ENCODE data around the gene DNPH1.

DNPH1 gene

GRCh38 chr6:43219119-43219518, 10.2 kb downstream of the DNPH1 start:
- H3K27me3 ChIP-seq (ENCODE audit: control insufficient read depth, insufficient read depth, low read length), result no peaks in the 10 kb centered on the region
- no peak overlapping the region for H3K9ac ChIP-seq (ENCODE audit: low read length)
- no peaks in the 10 kb centered on the region for H3K9me3 ChIP-seq (ENCODE audit: control insufficient read depth, low read depth, low read length)
- H3K4me1 ChIP-seq (ENCODE audit: control insufficient read depth, low read depth, low read length), result no peaks in the 10 kb centered on the region
- H3K27ac ChIP-seq (ENCODE audit: low read length), result no peak overlapping the region
- H3K36me3 ChIP-seq (ENCODE audit: control insufficient read depth, low read depth, low read length), result peaks cover 6% of the 10 kb centered on the region
- H3K4me3 ChIP-seq (ENCODE audit: low read length), result no peak overlapping the region

GRCh38 chr6:43217351-43217750, 11.9 kb downstream of the DNPH1 start:
- Histone ChIP-seq H3K27me3 (ENCODE audit: control insufficient read depth, insufficient read depth, low read length) (no peaks in the 10 kb centered on the region), H3K27ac (ENCODE audit: low read length) (no peak overlapping the region), H3K9ac (ENCODE audit: low read length) (no peak overlapping the region)

GRCh38 chr6:43216200-43216599, 13.1 kb downstream of the DNPH1 start:
- no peaks in the 10 kb centered on the region for H3K4me1 ChIP-seq (ENCODE audit: control insufficient read depth, low read depth, low read length)
- no peaks in the 10 kb centered on the region for H3K36me3 ChIP-seq (ENCODE audit: control insufficient read depth, low read depth, low read length)

More at GRCh38 chr6:43217351-43217750, 11.9 kb downstream of the DNPH1 start:
- no peaks in the 10 kb centered on the region for H3K9me3 ChIP-seq (ENCODE audit: control insufficient read depth, low read depth, low read length)
- H3K36me3 ChIP-seq (ENCODE audit: control insufficient read depth, low read depth, low read length), result no peaks in the 10 kb centered on the region
- no peaks in the 10 kb centered on the region for H3K4me1 ChIP-seq (ENCODE audit: control insufficient read depth, low read depth, low read length)
- no peak overlapping the region for H3K4me3 ChIP-seq (ENCODE audit: low read length)

GRCh38 chr6:43215066-43215465, 14.2 kb downstream of the DNPH1 start:
- no peaks in the 10 kb centered on the region for H3K36me3 ChIP-seq (ENCODE audit: control insufficient read depth, low read depth, low read length)
- no peak overlapping the region for H3K9ac ChIP-seq (ENCODE audit: low read length)

More at GRCh38 chr6:43216200-43216599, 13.1 kb downstream of the DNPH1 start:
- Histone ChIP-seq H3K4me3 (ENCODE audit: low read length) (no peak overlapping the region), H3K27me3 (ENCODE audit: control insufficient read depth, insufficient read depth, low read length) (no peaks in the 10 kb centered on the region), H3K9me3 (ENCODE audit: control insufficient read depth, low read depth, low read length) (no peaks in the 10 kb centered on the region), H3K27ac (ENCODE audit: low read length) (no peak overlapping the region), H3K9ac (ENCODE audit: low read length) (no peak overlapping the region)

GRCh38 chr6:43213431-43213830, 15.8 kb downstream of the DNPH1 start:
- Histone ChIP-seq H3K9me3 (ENCODE audit: control insufficient read depth, low read depth, low read length) (no peaks in the 10 kb centered on the region), H3K27ac (ENCODE audit: low read length) (no peak overlapping the region), H3K9ac (ENCODE audit: low read length) (no peak overlapping the region), H3K4me3 (ENCODE audit: low read length) (no peak overlapping the region), H3K4me1 (ENCODE audit: control insufficient read depth, low read depth, low read length) (no peaks in the 10 kb centered on the region), H3K36me3 (ENCODE audit: control insufficient read depth, low read depth, low read length) (no peaks in the 10 kb centered on the region), H3K27me3 (ENCODE audit: control insufficient read depth, insufficient read depth, low read length) (no peaks in the 10 kb centered on the region)

More at GRCh38 chr6:43215066-43215465, 14.2 kb downstream of the DNPH1 start:
- H3K4me1 ChIP-seq (ENCODE audit: control insufficient read depth, low read depth, low read length), result no peaks in the 10 kb centered on the region
- no peak overlapping the region for H3K4me3 ChIP-seq (ENCODE audit: low read length)
- no peak overlapping the region for H3K27ac ChIP-seq (ENCODE audit: low read length)
- H3K9me3 ChIP-seq (ENCODE audit: control insufficient read depth, low read depth, low read length), result no peaks in the 10 kb centered on the region
- no peaks in the 10 kb centered on the region for H3K27me3 ChIP-seq (ENCODE audit: control insufficient read depth, insufficient read depth, low read length)

- no peak overlapping the region for H3K27ac ChIP-seq (ENCODE audit: low read length)
- H3K27me3 ChIP-seq (ENCODE audit: control insufficient read depth, insufficient read depth, low read length), result no peaks in the 10 kb centered on the region
- H3K36me3 ChIP-seq (ENCODE audit: control insufficient read depth, low read depth, low read length), result no peaks in the 10 kb centered on the region
- no peaks in the 10 kb centered on the region for H3K4me1 ChIP-seq (ENCODE audit: control insufficient read depth, low read depth, low read length)
- no peak overlapping the region for H3K9ac ChIP-seq (ENCODE audit: low read length)
- no peak overlapping the region for H3K4me3 ChIP-seq (ENCODE audit: low read length)
- H3K9me3 ChIP-seq (ENCODE audit: control insufficient read depth, low read depth, low read length), result no peaks in the 10 kb centered on the region
Observed at GRCh38 chr6:43211955-43212354, 17.3 kb downstream of the DNPH1 start.

- Histone ChIP-seq H3K27me3 (ENCODE audit: control insufficient read depth, insufficient read depth, low read length) (no peaks in the 10 kb centered on the region), H3K9ac (ENCODE audit: low read length) (no peak overlapping the region), H3K4me3 (ENCODE audit: low read length) (no peak overlapping the region), H3K27ac (ENCODE audit: low read length) (no peak overlapping the region), H3K36me3 (ENCODE audit: control insufficient read depth, low read depth, low read length) (no peaks in the 10 kb centered on the region), H3K4me1 (ENCODE audit: control insufficient read depth, low read depth, low read length) (no peaks in the 10 kb centered on the region), H3K9me3 (ENCODE audit: control insufficient read depth, low read depth, low read length) (no peaks in the 10 kb centered on the region)
Observed at GRCh38 chr6:43207286-43207685, 22.0 kb downstream of the DNPH1 start.

GRCh38 chr6:43205849-43206248, 23.4 kb downstream of the DNPH1 start:
- Histone ChIP-seq H3K27me3 (ENCODE audit: control insufficient read depth, insufficient read depth, low read length) (no peaks in the 10 kb centered on the region), H3K27ac (ENCODE audit: low read length) (no peak overlapping the region)

GRCh38 chr6:43204271-43205105, 24.8 kb downstream of the DNPH1 start:
- no peaks in the 10 kb centered on the region for H3K4me1 ChIP-seq (ENCODE audit: control insufficient read depth, low read depth, low read length)
- H3K27me3 ChIP-seq (ENCODE audit: control insufficient read depth, insufficient read depth, low read length), result no peaks in the 10 kb centered on the region
- no peak overlapping the region for H3K27ac ChIP-seq (ENCODE audit: low read length)
- no peak overlapping the region for H3K9ac ChIP-seq (ENCODE audit: low read length)
- H3K9me3 ChIP-seq (ENCODE audit: control insufficient read depth, low read depth, low read length), result no peaks in the 10 kb centered on the region
- no peaks in the 10 kb centered on the region for H3K36me3 ChIP-seq (ENCODE audit: control insufficient read depth, low read depth, low read length)
- H3K4me3 ChIP-seq (ENCODE audit: low read length), result no peak overlapping the region

More at GRCh38 chr6:43205849-43206248, 23.4 kb downstream of the DNPH1 start:
- no peak overlapping the region for H3K4me3 ChIP-seq (ENCODE audit: low read length)
- H3K4me1 ChIP-seq (ENCODE audit: control insufficient read depth, low read depth, low read length), result no peaks in the 10 kb centered on the region
- H3K9ac ChIP-seq (ENCODE audit: low read length), result no peak overlapping the region
- no peaks in the 10 kb centered on the region for H3K9me3 ChIP-seq (ENCODE audit: control insufficient read depth, low read depth, low read length)
- no peaks in the 10 kb centered on the region for H3K36me3 ChIP-seq (ENCODE audit: control insufficient read depth, low read depth, low read length)

- Histone ChIP-seq H3K4me3 (ENCODE audit: low read length) (no peak overlapping the region), H3K4me1 (ENCODE audit: control insufficient read depth, low read depth, low read length) (no peaks in the 10 kb centered on the region), H3K9ac (ENCODE audit: low read length) (no peak overlapping the region), H3K36me3 (ENCODE audit: control insufficient read depth, low read depth, low read length) (no peaks in the 10 kb centered on the region), H3K27ac (ENCODE audit: low read length) (no peak overlapping the region), H3K9me3 (ENCODE audit: control insufficient read depth, low read depth, low read length) (no peaks in the 10 kb centered on the region), H3K27me3 (ENCODE audit: control insufficient read depth, insufficient read depth, low read length) (no peaks in the 10 kb centered on the region)
Observed at GRCh38 chr6:43203718-43204095, 25.6 kb downstream of the DNPH1 start.

- Histone ChIP-seq H3K27ac (ENCODE audit: low read length) (no peak overlapping the region), H3K4me1 (ENCODE audit: control insufficient read depth, low read depth, low read length) (no peaks in the 10 kb centered on the region), H3K36me3 (ENCODE audit: control insufficient read depth, low read depth, low read length) (no peaks in the 10 kb centered on the region), H3K9ac (ENCODE audit: low read length) (no peak overlapping the region), H3K9me3 (ENCODE audit: control insufficient read depth, low read depth, low read length) (no peaks in the 10 kb centered on the region), H3K27me3 (ENCODE audit: control insufficient read depth, insufficient read depth, low read length) (no peaks in the 10 kb centered on the region), H3K4me3 (ENCODE audit: low read length) (no peak overlapping the region)
Observed at GRCh38 chr6:43203029-43203717, 26.1 kb downstream of the DNPH1 start.
